D721Med (cell line): ENCODE results near the gene CCDC88C.
A peak's percentile ranks its signal among the peaks of the same experiment; 100 is the strongest.

Experiments
- DNase-seq: peaks from one replicate; pipeline ENCODE4 v3.0.0; 2011; ENCODE audit warnings: low spot score; ENCODE audit not compliant: insufficient read length
- FAIRE-seq: peaks from 2 replicates; lab custom pipeline; 2011; peaks lifted over from hg19 to GRCh38; lab: Jason Lieb, UNC
- TF ChIP-seq, protein P1 (sequence below): IDR thresholded peaks from 2 replicates; pipeline ENCODE4 v1.5.1; 2012; ENCODE audit warnings: mild to moderate bottlenecking, control low read depth; ENCODE audit not compliant: insufficient read depth; ENCODE audit errors: missing control alignments

CCDC88C gene

DNA sequence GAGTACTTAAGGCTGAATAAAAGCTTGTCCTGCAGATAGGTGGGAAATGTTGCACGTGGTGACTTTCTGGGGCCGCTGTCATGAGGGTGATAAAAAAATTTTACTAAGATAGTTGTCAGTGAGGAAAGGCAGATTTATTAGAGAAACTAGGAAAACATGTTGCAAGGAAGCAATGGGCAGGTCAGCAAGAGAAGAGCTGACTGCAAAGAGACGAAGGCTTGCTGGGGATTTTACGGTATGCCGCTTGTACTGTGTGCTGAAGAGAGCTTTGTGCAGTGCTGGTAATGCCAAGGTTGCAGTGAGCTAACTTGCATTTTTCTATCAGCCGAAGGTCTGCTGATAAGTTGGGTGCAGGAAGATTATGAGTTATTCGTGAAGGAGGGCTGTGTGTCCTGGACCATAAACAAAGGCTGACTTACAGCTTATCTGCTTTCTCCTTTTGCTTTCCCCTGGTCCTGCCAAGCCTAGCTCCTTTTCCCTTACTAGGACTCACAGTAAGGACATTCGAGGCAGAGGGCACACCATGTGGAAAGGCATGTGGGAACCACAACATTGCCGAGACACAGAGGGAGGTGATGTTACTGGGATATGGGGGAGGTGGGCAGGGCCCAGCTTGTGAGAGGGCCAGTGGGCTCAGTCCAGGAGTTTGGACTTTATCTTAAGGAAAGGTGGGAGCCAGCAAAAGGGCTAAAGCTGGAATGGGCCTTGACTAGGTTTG, 7.4 kb upstream of the CCDC88C start:
- FAIRE-seq = no peak
- TF ChIP-seq, protein P1, sequence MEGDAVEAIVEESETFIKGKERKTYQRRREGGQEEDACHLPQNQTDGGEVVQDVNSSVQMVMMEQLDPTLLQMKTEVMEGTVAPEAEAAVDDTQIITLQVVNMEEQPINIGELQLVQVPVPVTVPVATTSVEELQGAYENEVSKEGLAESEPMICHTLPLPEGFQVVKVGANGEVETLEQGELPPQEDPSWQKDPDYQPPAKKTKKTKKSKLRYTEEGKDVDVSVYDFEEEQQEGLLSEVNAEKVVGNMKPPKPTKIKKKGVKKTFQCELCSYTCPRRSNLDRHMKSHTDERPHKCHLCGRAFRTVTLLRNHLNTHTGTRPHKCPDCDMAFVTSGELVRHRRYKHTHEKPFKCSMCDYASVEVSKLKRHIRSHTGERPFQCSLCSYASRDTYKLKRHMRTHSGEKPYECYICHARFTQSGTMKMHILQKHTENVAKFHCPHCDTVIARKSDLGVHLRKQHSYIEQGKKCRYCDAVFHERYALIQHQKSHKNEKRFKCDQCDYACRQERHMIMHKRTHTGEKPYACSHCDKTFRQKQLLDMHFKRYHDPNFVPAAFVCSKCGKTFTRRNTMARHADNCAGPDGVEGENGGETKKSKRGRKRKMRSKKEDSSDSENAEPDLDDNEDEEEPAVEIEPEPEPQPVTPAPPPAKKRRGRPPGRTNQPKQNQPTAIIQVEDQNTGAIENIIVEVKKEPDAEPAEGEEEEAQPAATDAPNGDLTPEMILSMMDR = no peak
- no peak for DNase-seq

DNA sequence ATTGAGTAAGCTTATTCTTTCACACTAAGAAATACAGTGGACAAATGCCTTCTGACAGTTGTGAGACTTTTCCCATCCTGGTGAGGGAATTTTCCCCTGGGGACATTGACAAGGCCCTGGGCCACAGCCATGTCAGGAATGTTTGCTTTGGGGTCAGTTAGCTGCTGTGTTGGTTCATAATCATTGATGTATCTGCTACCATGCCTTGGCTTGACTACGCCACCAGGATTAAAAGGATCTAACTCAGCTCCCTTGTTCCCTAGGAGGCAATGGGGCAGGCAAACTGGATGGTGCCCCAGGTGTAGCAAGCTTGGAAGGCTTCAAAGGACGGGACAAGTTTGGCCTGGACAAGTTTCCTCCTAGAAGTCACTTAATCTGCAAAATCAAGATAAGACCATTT, 3.1 kb upstream of the CCDC88C start:
- TF ChIP-seq, protein P1 = no peak
- DNase-seq (no peak), FAIRE-seq (no peak)

DNA sequence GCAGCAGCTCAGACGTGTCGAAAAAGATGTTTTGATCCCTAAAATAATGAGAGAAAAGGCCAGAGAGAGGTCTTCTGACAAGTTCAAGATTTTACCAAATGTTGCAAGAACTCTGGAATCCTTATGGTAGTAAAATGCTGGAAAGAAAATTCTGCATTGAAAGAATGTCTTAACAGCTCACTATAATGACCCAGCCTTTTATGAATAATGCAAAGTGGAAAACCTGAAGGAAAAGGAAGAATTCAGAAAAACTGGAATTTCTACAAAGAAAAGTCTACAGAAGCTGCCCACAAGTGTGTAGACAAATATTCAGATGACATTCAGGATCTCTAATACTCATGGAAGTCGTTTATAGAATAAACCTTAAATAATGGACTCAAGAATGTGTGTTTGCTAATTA, 1.8 kb upstream of the CCDC88C start:
- TF ChIP-seq, protein P1 = no peak
- no peak for DNase-seq
- FAIRE-seq = no peak

DNA sequence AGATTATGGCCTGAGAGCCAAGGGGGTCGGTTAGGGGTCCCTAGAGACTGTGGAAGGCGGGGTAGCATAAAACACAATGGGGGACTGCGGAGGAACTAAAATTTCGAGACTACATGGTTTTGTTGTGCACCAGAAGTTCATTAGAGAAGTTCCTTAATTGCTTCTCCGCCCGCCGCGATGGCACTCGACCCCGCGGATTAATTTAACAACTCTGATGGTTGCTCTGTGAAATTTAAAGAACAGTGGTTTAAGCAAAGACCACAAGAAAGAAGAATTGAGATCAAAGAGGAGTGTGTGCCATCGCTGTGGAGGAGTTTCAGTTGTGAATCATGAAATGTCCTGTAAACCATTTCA, 1.4 kb upstream of the CCDC88C start:
- TF ChIP-seq, protein P1 = no peak
- FAIRE-seq (no peak), DNase-seq (no peak)

DNA sequence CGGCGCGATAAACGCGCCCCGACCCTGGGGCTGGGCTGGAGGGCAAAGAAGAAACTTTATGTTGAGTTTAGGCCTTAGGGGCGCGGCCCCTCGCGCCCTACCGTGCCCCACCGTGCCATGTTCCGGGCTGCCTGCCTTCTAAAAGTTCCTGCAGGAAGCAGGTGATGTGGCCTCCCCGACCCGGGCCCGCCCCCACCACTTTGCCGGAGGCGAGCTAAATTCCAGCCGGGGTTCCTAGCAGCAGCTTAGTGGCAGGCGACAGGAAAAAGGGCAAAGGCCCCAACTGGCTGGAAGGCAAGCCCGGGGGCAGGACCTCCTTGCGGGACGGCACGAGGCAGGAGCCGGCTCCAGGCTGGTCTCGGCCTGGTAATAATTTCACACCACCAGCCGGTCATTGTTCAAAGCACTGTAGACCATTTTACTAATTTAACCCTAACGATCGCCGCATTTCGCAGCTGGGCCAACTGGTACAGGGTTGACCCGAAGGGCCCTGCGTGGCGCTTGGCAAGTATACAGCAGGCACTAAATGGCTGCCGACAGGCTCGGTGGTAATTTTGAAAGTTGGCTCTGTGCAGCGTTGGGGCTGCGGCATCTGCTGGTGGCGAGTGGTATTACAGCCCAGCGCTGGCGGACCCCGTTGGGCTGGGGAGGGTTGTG, 895 bp upstream of the CCDC88C start:
- DNase-seq (no peak), FAIRE-seq (no peak)
- TF ChIP-seq, protein P1 = peak; percentile 81

DNA sequence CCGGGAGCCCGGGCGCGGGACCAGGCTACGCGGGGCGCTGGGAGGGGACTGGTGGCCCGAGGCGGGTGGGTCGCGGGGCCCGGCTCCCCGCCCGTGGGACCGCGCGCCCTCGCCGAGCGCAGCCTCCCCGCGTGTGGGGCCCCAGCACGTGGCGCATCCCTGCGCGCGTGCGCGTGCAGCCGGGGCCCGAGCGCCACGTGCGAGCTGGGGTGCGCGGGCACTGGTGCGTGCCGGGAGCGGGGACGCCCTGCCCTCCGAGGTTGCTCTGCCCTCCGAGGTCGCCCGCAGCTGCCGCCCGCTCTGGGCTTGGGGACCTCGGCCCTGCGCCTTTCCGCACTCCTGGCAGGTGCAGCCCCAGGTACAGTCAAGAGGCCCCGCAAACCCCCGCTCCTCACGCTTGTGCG, 365 bp upstream of the CCDC88C start:
- FAIRE-seq (no peak), DNase-seq (no peak)
- TF ChIP-seq, protein P1 = no peak

DNA sequence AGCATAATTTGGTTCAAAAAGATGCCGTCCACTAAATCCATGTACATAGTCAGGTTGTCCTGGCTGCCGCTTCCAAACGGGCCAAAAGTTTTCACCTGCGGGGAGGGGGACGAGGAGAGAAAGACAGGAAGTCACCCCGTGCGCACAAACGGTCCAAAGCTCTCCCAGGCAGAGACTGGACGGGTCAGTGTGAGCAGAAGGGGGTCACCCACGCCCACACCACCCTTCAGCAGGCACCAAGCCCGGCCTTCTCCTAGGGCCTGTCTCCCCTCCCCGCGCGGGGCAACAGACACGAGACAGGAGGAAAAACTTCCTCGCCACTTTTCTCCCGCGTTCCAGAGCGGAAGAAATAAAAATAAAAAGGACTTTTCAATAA, 888 bp downstream of the CCDC88C start:
- no peak for DNase-seq
- no peak for FAIRE-seq
- TF ChIP-seq, protein P1 = no peak
